Stimulated activated CD8-positive, alpha-beta memory T cell treated with anti-CD3 and anti-CD28 coated beads, Interleukin-7, amount 100 ng/mL, for 4 hours (primary cell): Measurements from ENCODE around the gene SLC25A51.

Experiments used
- DNase-seq, 2 donors: peaks; one replicate each; pipeline ENCODE4 v3.0.0-alpha.2; 2020; ENCODE audit warnings: low read depth in 2 of 2

The SLC25A51 gene

GRCh38 chr9:37937366-37937765 is 33.4 kb upstream of the SLC25A51 start:
- DNase-seq, result no peak

GRCh38 chr9:37936965-37937364 is 33.0 kb upstream of the SLC25A51 start:
- DNase-seq, result no peak

- no peak for DNase-seq
Measured at GRCh38 chr9:37936376-37936775, 32.4 kb upstream of the SLC25A51 start.

GRCh38 chr9:37935096-37935495 is 31.2 kb upstream of the SLC25A51 start:
- no peak for DNase-seq

- no peak for DNase-seq
Measured at GRCh38 chr9:37931592-37931991, 27.7 kb upstream of the SLC25A51 start.

- no peak for DNase-seq
Measured at GRCh38 chr9:37929441-37929895, 25.5 kb upstream of the SLC25A51 start.

GRCh38 chr9:37928552-37929430 is 24.9 kb upstream of the SLC25A51 start:
- no peak for DNase-seq

GRCh38 chr9:37927601-37928551 is 23.9 kb upstream of the SLC25A51 start:
- DNase-seq, result no peak

- no peak for DNase-seq
Measured at GRCh38 chr9:37927132-37927531, 23.2 kb upstream of the SLC25A51 start.

- DNase-seq, result no peak
Measured at GRCh38 chr9:37926737-37927118, 22.8 kb upstream of the SLC25A51 start.

GRCh38 chr9:37925786-37926736 is 22.1 kb upstream of the SLC25A51 start:
- DNase-seq, result no peak

- DNase-seq, result no peak
Measured at GRCh38 chr9:37925006-37925405, 21.1 kb upstream of the SLC25A51 start.

- DNase-seq, result no peak
Measured at GRCh38 chr9:37924538-37924937, 20.6 kb upstream of the SLC25A51 start.

GRCh38 chr9:37923796-37924427 is 20.0 kb upstream of the SLC25A51 start:
- DNase-seq, result no peak

GRCh38 chr9:37923118-37923795 is 19.3 kb upstream of the SLC25A51 start:
- no peak for DNase-seq

GRCh38 chr9:37922363-37923117 is 18.6 kb upstream of the SLC25A51 start:
- DNase-seq, result no peak

- DNase-seq, result no peak
Measured at GRCh38 chr9:37921546-37922300, 17.8 kb upstream of the SLC25A51 start.

GRCh38 chr9:37921168-37921510 is 17.2 kb upstream of the SLC25A51 start:
- DNase-seq, result no peak
